HAP-1 (cell line): ENCODE measurements around the gene SLC10A1.
A peak's percentile ranks its signal among the peaks of the same experiment; 100 is the strongest.

Experiments used
- DNase-seq, 2 experiments: peaks; one replicate each; pipeline ENCODE4 v3.0.0-alpha.2; 2016 to 2020; ENCODE audit warnings: low spot score in 2 of 2
- H3K27me3 ChIP-seq: fragments of 250-450 bp; sonication (Bioruptor Pico); 2 replicates; pipeline ENCODE4 v1.5.1; 2020; ENCODE audit warnings: low read depth, mild to moderate bottlenecking, moderate library complexity
- H3K36me3 ChIP-seq: fragments of 250-450 bp; sonication (Bioruptor Pico); replicated peaks from 2 replicates; pipeline ENCODE4 v1.5.1; 2020; ENCODE audit warnings: mild to moderate bottlenecking
- H3K4me1 ChIP-seq: fragments of 250-450 bp; sonication (Bioruptor Pico); 2 replicates; pipeline ENCODE4 v1.5.1; 2020; ENCODE audit warnings: mild to moderate bottlenecking
- H3K4me3 ChIP-seq: fragments of 250-450 bp; sonication (Bioruptor Pico); 2 replicates; pipeline ENCODE4 v1.5.1; 2020; ENCODE audit warnings: mild to moderate bottlenecking, moderate library complexity
- H3K9me3 ChIP-seq: fragments of 250-450 bp; sonication (Bioruptor Pico); 2 replicates; pipeline ENCODE4 v1.5.1; 2020; ENCODE audit warnings: mild to moderate bottlenecking, moderate library complexity
- in situ Hi-C: fragments of 300-500 bp; cut with MboI; formaldehyde crosslinking; loops from 3 replicates; pipeline ENCODE4 v1.14.3; 2020; ENCODE audit warnings: low sequenced_read_pairs, inconsistent platforms, mixed read lengths

The SLC10A1 gene

GRCh38 chr14:69772082-69773017 lies 24.7 kb downstream of the SLC10A1 start:
- in situ Hi-C loops, result no loop called here
- Histone ChIP-seq H3K4me3 (no peak overlapping the region), H3K27me3 (no peaks in the 10 kb centered on the region), H3K9me3 (no peaks in the 10 kb centered on the region), H3K36me3 (peaks cover 91% of the 10 kb centered on the region), H3K4me1 (no peaks in the 10 kb centered on the region; the same call in 1 of the 2 replicates)
- no peak for DNase-seq

DNA sequence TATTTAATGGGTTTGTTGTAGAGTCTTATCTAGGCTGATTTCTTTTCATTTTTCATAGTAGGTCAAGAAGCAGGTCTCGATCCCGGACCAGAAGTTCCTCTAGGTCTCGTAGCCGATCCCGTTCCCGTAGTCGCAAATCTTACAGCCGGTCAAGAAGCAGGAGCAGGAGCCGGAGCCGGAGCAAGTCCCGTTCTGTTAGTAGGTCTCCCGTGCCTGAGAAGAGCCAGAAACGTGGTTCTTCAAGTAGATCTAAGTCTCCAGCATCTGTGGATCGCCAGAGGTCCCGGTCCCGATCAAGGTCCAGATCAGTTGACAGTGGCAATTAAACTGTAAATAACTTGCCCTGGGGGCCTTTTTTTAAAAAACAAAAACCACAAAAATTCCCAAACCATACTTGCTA lies 25.9 kb downstream of the SLC10A1 start:
- in situ Hi-C loops, result no loop called here

DNA sequence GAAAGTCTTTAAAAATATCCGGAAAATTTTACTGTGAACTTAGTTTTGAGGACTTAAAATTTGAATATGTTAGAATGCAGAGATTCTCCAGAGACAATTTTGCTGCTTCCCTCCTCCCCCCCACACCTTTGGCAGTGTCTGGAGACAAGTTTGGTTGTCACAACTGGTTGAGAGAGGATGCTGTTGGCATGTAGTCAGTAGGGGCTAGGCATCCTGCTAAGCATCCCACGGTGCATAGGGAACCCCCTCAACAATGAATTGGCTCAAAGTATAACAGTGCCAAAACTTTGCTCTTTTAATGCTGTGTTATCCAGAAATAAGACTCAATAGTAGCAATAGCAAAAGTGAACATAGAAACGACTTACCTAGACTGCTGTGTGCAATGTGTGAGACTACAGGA lies 26.5 kb downstream of the SLC10A1 start:
- H3K4me1 ChIP-seq, result peaks cover 3% of the 10 kb centered on the region

More for the DNA sequence above, 25.9 kb downstream of the SLC10A1 start:
- no peaks in the 10 kb centered on the region for H3K27me3 ChIP-seq
- DNase-seq, result no peak
- peaks cover 85% of the 10 kb centered on the region for H3K36me3 ChIP-seq
- no peak overlapping the region for H3K4me3 ChIP-seq
- H3K4me1 ChIP-seq, result peaks cover 3% of the 10 kb centered on the region
- no peaks in the 10 kb centered on the region for H3K9me3 ChIP-seq

DNA sequence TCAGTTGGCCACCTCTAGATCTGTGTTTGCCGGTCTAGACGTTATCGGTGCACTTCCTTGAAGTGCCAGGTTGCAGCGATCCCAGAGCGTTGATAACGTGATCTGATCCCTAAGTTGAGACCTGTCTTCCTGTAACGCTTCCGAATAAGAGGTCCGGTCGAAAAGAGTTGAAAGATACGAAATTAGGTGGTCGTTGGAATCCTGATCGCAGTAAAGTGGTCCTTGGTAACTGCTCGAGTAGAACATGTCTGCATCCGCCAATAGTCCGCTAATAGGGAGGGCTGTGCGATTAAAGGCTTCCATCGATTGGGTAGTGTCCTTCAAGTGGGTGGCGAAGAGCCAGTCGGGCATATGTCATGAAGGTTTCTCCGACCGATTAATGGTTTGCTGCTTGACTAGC lies 27.4 kb downstream of the SLC10A1 start:
- no peak overlapping the region for H3K4me3 ChIP-seq
- no peaks in the 10 kb centered on the region for H3K27me3 ChIP-seq
- DNase-seq, result no peak
- peaks cover 72% of the 10 kb centered on the region for H3K36me3 ChIP-seq
- no peaks in the 10 kb centered on the region for H3K9me3 ChIP-seq
- H3K4me1 ChIP-seq, result peaks cover 3% of the 10 kb centered on the region
- in situ Hi-C loops, result no loop called here

More for the DNA sequence above, 26.5 kb downstream of the SLC10A1 start:
- in situ Hi-C loops, result no loop called here
- no peak overlapping the region for H3K4me3 ChIP-seq
- no peak for DNase-seq
- peaks cover 80% of the 10 kb centered on the region for H3K36me3 ChIP-seq
- H3K9me3 ChIP-seq, result no peaks in the 10 kb centered on the region
- H3K27me3 ChIP-seq, result no peaks in the 10 kb centered on the region

GRCh38 chr14:69768873-69769272 lies 28.2 kb downstream of the SLC10A1 start:
- Histone ChIP-seq H3K27me3 (no peaks in the 10 kb centered on the region), H3K9me3 (no peaks in the 10 kb centered on the region), H3K36me3 (peaks cover 66% of the 10 kb centered on the region), H3K4me1 (peaks cover 3% of the 10 kb centered on the region), H3K4me3 (no peak overlapping the region)
- no peak for DNase-seq
- in situ Hi-C loops, result no loop called here

GRCh38 chr14:69767369-69767999 lies 29.6 kb downstream of the SLC10A1 start:
- DNase-seq, result peak; percentile 82 to 92
- Histone ChIP-seq H3K4me3 (peak overlapping the region; percentile 99), H3K36me3 (peaks cover 53% of the 10 kb centered on the region), H3K4me1 (peaks cover 3% of the 10 kb centered on the region), H3K9me3 (no peaks in the 10 kb centered on the region), H3K27me3 (no peaks in the 10 kb centered on the region)
- in situ Hi-C loops, result no loop called here

DNA sequence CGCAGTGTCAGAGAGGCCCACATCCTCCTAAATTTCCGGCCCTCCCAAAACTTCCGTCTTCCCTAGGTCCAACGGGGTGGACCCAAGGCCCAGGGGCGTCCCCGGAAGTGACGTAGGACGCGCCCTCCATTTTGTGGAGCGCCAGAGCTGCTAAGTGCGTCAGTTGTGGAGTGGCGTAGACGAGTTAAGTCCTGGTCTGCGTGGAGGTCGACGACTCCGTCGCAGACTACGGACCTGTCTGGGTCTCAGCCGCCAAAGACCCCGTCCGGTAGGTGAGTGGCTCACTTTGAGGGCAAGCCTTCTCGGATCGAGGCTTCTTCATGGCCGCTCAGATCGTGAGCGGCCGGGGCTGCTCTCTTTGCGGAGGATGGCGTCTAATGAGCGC lies 30.1 kb downstream of the SLC10A1 start, which contains the start of gene SRSF5:
Gene SRSF5, plus strand, starts transcription at position 159 of the 385 bp plus-strand sequence. CDS start 1,015 bp downstream, outside the sequence.
- DNase-seq, result peak; percentile 88 to 94
- in situ Hi-C loops, result no loop called here
- no peaks in the 10 kb centered on the region for H3K9me3 ChIP-seq
- H3K4me1 ChIP-seq, result peaks cover 3% of the 10 kb centered on the region
- peak within 1 kb of the TSS; percentile 99 for H3K4me3 ChIP-seq
- peaks cover 48% of the 10 kb centered on the region for H3K36me3 ChIP-seq
- no peaks in the 10 kb centered on the region for H3K27me3 ChIP-seq

- in situ Hi-C loops, result no loop called here
- Histone ChIP-seq H3K27me3 (no peaks in the 10 kb centered on the region), H3K36me3 (peaks cover 18% of the 10 kb centered on the region), H3K9me3 (no peaks in the 10 kb centered on the region), H3K4me1 (peaks cover 3% of the 10 kb centered on the region), H3K4me3 (no peak overlapping the region)
- DNase-seq, result no peak
Measured at GRCh38 chr14:69763761-69764510, 33.1 kb downstream of the SLC10A1 start.

DNA sequence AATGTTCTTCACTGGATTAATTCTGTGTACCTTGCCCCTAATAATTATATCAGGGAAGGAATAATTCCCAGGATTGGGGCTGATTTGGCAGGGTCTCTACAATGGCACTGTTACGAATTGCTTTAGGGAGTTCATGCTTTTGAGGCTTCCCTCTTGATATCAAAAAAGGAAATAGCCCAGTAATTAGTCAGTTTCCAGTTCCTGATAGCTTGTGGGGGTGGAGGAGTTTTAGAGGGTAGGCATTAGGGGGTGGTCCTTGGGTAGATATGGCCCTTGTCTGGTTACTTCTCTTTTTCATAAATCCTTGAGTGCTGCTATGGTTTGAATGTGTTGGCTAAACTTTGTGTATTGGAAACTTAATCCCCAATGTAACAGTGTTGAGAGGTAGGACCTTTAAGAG lies 36.2 kb downstream of the SLC10A1 start:
- H3K9me3 ChIP-seq, result no peaks in the 10 kb centered on the region
- H3K4me3 ChIP-seq, result no peak overlapping the region
- DNase-seq, result no peak
- no peaks in the 10 kb centered on the region for H3K27me3 ChIP-seq
- no peaks in the 10 kb centered on the region for H3K36me3 ChIP-seq
- in situ Hi-C loops, result no loop called here
- no peaks in the 10 kb centered on the region for H3K4me1 ChIP-seq

DNA sequence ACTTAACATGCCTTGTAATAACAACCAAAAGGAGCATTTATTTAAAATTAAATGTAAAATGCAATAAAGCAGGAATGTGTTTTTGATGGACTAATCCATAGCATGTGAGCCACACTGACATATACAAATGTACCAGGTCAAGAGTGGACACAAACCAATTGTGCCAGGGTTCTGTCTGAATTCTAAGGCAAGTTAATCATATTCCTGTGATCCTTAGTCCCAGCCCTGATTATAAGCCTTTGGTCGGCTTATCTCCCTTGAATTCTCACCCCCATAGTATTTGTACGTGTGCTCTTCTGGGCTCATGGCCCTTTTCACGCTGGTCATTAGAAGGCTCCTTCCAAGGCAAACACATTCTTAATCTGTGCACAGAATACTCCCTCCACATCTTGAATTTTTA lies 40.7 kb downstream of the SLC10A1 start:
- H3K9me3 ChIP-seq, result no peaks in the 10 kb centered on the region
- H3K4me1 ChIP-seq, result no peaks in the 10 kb centered on the region
- DNase-seq, result no peak
- H3K4me3 ChIP-seq, result no peak overlapping the region
- in situ Hi-C loops, result no loop called here
- H3K27me3 ChIP-seq, result no peaks in the 10 kb centered on the region
- no peaks in the 10 kb centered on the region for H3K36me3 ChIP-seq

GRCh38 chr14:69755784-69756183 lies 41.3 kb downstream of the SLC10A1 start:
- no peak overlapping the region for H3K4me3 ChIP-seq
- no peaks in the 10 kb centered on the region for H3K36me3 ChIP-seq
- in situ Hi-C loops, result no loop called here
- H3K27me3 ChIP-seq, result no peaks in the 10 kb centered on the region
- H3K4me1 ChIP-seq, result no peaks in the 10 kb centered on the region
- DNase-seq, result no peak
- H3K9me3 ChIP-seq, result no peaks in the 10 kb centered on the region

- DNase-seq, result no peak
- H3K9me3 ChIP-seq, result no peaks in the 10 kb centered on the region
- H3K36me3 ChIP-seq, result no peaks in the 10 kb centered on the region
- H3K27me3 ChIP-seq, result no peaks in the 10 kb centered on the region
- in situ Hi-C loops, result no loop called here
- no peaks in the 10 kb centered on the region for H3K4me1 ChIP-seq
- no peak overlapping the region for H3K4me3 ChIP-seq
Measured at GRCh38 chr14:69755296-69755695, 41.7 kb downstream of the SLC10A1 start.

DNA sequence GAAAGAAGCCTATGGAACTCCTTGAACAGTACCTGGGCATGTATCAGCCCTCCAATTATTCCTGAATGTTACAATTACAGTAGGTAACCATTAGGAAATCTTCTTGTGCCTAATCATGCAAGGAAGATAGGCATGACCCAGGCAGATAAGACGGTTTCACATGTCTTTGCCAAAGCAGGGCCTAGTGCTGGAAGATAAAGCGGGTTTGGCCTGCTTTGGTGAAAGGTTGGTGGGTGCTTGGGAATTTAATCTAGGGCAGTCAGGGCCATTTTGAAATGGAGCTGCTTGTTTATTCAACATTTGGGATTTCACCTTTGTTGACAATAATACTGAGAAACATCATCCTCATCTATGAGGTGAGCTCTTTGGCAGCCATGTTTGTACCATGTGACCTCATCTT lies 42.6 kb downstream of the SLC10A1 start:
- Histone ChIP-seq H3K4me1 (no peaks in the 10 kb centered on the region), H3K4me3 (no peak overlapping the region), H3K9me3 (no peaks in the 10 kb centered on the region), H3K36me3 (no peaks in the 10 kb centered on the region), H3K27me3 (no peaks in the 10 kb centered on the region)
- in situ Hi-C loops, result no loop called here
- no peak for DNase-seq
